ENCODE measurements around the gene SHLD1. TPM values are rescaled to one million over a fixed set of nuclear protein-coding genes. Genes with fewer than 3 reads are reported as not detected.

SHLD1 gene
- total and polyA plus RNA-seq, 2 experiments from 2014 or later = 1.4 to 15.0 TPM

GRCh38 chr20:5718896-5719595 is 31.2 kb upstream of the SHLD1 start:
- Mint-ChIP-seq H3K4me1 (peaks cover 8% of the 10 kb centered on the region; the same call in 2 of the 3 replicates), H3K9me3 (peaks cover 3% of the 10 kb centered on the region; the same call in 2 of the 3 replicates), H3K27ac (no peak overlapping the region), H3K4me3 (no peak overlapping the region), H3K36me3 (ENCODE audit: low read depth) (no peaks in the 10 kb centered on the region), H3K27me3 (ENCODE audit: insufficient read depth, low read depth, poor library complexity) (peaks cover 4% of the 10 kb centered on the region)
- H3K4me3 ChIP-seq = no peak overlapping the region
- DNase-seq (ENCODE audit: low spot score) = no peak
- no peaks in the 10 kb centered on the region for H3K4me1 ChIP-seq (ENCODE audit: insufficient read depth)
- H3K27ac ChIP-seq (ENCODE audit: low read depth) = no peak overlapping the region
- no peaks in the 10 kb centered on the region for H3K9me2 ChIP-seq (ENCODE audit: insufficient read depth)
- H3F3A ChIP-seq (replicated peaks; ENCODE audit: low read depth) = no peaks in the 10 kb centered on the region
- TF ChIP-seq ZNF114 (CRISPR knock-in tag; IDR thresholded peaks at IDR 0.05) (no peak), POLR2AphosphoS5 (IDR thresholded peaks at IDR 0.05; ENCODE audit: low read depth) (no peak), REST (IDR thresholded peaks at IDR 0.05; ENCODE audit: unreplicated experiment) (no peak), CREB1 (CRISPR knock-in tag; IDR thresholded peaks at IDR 0.05; ENCODE audit: low read depth) (no peak), NANOG (IDR thresholded peaks at IDR 0.05; ENCODE audit: borderline replicate concordance) (no peak), ZNF462 (CRISPR knock-in tag; IDR thresholded peaks at IDR 0.05) (no peak), EZH2phosphoT487 (IDR thresholded peaks at IDR 0.05; ENCODE audit: unreplicated experiment) (no peak), ETS1 (IDR thresholded peaks at IDR 0.05) (no peak), STAT1 (IDR thresholded peaks at IDR 0.05; ENCODE audit: unreplicated experiment) (no peak), JUNB (IDR thresholded peaks at IDR 0.05; ENCODE audit: unreplicated experiment) (no peak), EZH2 (IDR thresholded peaks at IDR 0.05; ENCODE audit: low read depth, unreplicated experiment) (no peak), ZNF331 (CRISPR knock-in tag; IDR thresholded peaks at IDR 0.05; ENCODE audit: low read depth) (no peak), CTCF (conservative IDR thresholded peaks at IDR 0.05; ENCODE audit: low read depth in 2 of 2) (no peak)
- no peaks in the 10 kb centered on the region for H3K36me3 ChIP-seq (ENCODE audit: insufficient read depth)
- H4K20me1 ChIP-seq (replicated peaks; ENCODE audit: insufficient read depth) = no peaks in the 10 kb centered on the region
- H3K27me3 ChIP-seq (ENCODE audit: insufficient read depth) = no peaks in the 10 kb centered on the region
- no peak overlapping the region for H2AFZ ChIP-seq
- H3K79me2 ChIP-seq (replicated peaks; ENCODE audit: insufficient read depth) = no peaks in the 10 kb centered on the region
- ATAC-seq = no peak
- H3K4me2 ChIP-seq = no peak overlapping the region
